NCI-H748 (cell line): ENCODE measurements around the gene NAPA.
"Not testable (repeated sequence)": the region's sequence is repeated elsewhere in the genome, so short reads cannot be mapped to it uniquely, and the experiment has no call there.

Experiments
- DNase-seq: peaks from one replicate; lab custom pipeline; 2025; ENCODE audit not compliant: unreplicated experiment; lab: John Stamatoyannopoulos, UW

NAPA gene

GRCh38 chr19:47487551-47488515 lies 27.0 kb downstream of the NAPA start:
- no peak for DNase-seq

GRCh38 chr19:47486900-47487299 lies 28.0 kb downstream of the NAPA start:
- DNase-seq: no peak

GRCh38 chr19:47486220-47486619 lies 28.6 kb downstream of the NAPA start:
- not testable (repeated sequence) for DNase-seq

- no peak for DNase-seq
Measured at GRCh38 chr19:47485210-47485609, 29.7 kb downstream of the NAPA start.

GRCh38 chr19:47483800-47484690 lies 30.8 kb downstream of the NAPA start, which contains the start of gene KPTN:
Gene KPTN, minus strand, starts transcription at chr19:47484219. Its CDS starts 59 bp downstream, at chr19:47484160.
- DNase-seq: peak; percentile 95

GRCh38 chr19:47483200-47483599 lies 31.7 kb downstream of the NAPA start:
- DNase-seq: no peak

GRCh38 chr19:47481460-47482052 lies 33.3 kb downstream of the NAPA start:
- no peak for DNase-seq

- DNase-seq: no peak
Measured at GRCh38 chr19:47480658-47481057, 34.2 kb downstream of the NAPA start.

GRCh38 chr19:47479701-47480503 lies 35.0 kb downstream of the NAPA start:
- peak; percentile 82 for DNase-seq

- DNase-seq: no peak
Measured at GRCh38 chr19:47476438-47476972, 38.4 kb downstream of the NAPA start.

GRCh38 chr19:47475465-47475864 lies 39.4 kb downstream of the NAPA start:
- DNase-seq: no peak

- no peak for DNase-seq
Measured at GRCh38 chr19:47473336-47473735, 41.5 kb downstream of the NAPA start.

GRCh38 chr19:47471733-47472457 lies 43.0 kb downstream of the NAPA start, which contains the start of gene SLC8A2:
Gene SLC8A2, minus strand, starts transcription at chr19:47471893. Its CDS starts 5,490 bp downstream, at chr19:47466403.
- DNase-seq: peak; percentile 87

- DNase-seq: no peak
Measured at GRCh38 chr19:47471381-47471732, 43.5 kb downstream of the NAPA start.

GRCh38 chr19:47470447-47471195 lies 44.2 kb downstream of the NAPA start:
- peak; percentile 23 for DNase-seq

- peak; percentile 36 for DNase-seq
Measured at GRCh38 chr19:47469719-47470118, 45.1 kb downstream of the NAPA start.

- no peak for DNase-seq
Measured at GRCh38 chr19:47469363-47469700, 45.5 kb downstream of the NAPA start.

- no peak for DNase-seq
Measured at GRCh38 chr19:47467914-47468313, 46.9 kb downstream of the NAPA start.

GRCh38 chr19:47465957-47466356 lies 48.9 kb downstream of the NAPA start:
- no peak for DNase-seq
